Activated CD4-positive, alpha-beta T cell treated with anti-CD3 and anti-CD28 coated beads, Interleukin-2, amount 50 U/mL, for 1 hour (primary cell): ENCODE results near the gene SRSF10.
A peak's percentile ranks its signal among the peaks of the same experiment; 100 is the strongest.
"Not testable (repeated sequence)": the region's sequence is repeated elsewhere in the genome, so short reads cannot be mapped to it uniquely, and the experiment has no call there.

Experiments used
- DNase-seq: peaks from one replicate; pipeline ENCODE4 v3.0.0-alpha.2; 2020

SRSF10 gene

GRCh38 chr1:23958040-23958809, 21.9 kb downstream of the SRSF10 start:
- not testable (repeated sequence) for DNase-seq

- DNase-seq = no peak
Measured at GRCh38 chr1:23957096-23957495, 23.0 kb downstream of the SRSF10 start.

GRCh38 chr1:23953020-23953419, 27.1 kb downstream of the SRSF10 start:
- no peak for DNase-seq

- no peak for DNase-seq
Measured at GRCh38 chr1:23947366-23947765, 32.8 kb downstream of the SRSF10 start.

GRCh38 chr1:23936481-23937176, 43.5 kb downstream of the SRSF10 start:
- DNase-seq = no peak

GRCh38 chr1:23931491-23931880, 48.6 kb downstream of the SRSF10 start:
- no peak for DNase-seq

- DNase-seq = no peak
Measured at GRCh38 chr1:23930861-23931490, 49.2 kb downstream of the SRSF10 start.

- no peak for DNase-seq
Measured at GRCh38 chr1:23930270-23930669, 49.9 kb downstream of the SRSF10 start.

GRCh38 chr1:23928789-23929188, 51.3 kb downstream of the SRSF10 start:
- DNase-seq = no peak

GRCh38 chr1:23927097-23927496, 53.0 kb downstream of the SRSF10 start:
- DNase-seq = no peak

- DNase-seq = no peak
Measured at GRCh38 chr1:23925279-23925678, 54.8 kb downstream of the SRSF10 start.

- no peak for DNase-seq
Measured at GRCh38 chr1:23924601-23925000, 55.5 kb downstream of the SRSF10 start.

GRCh38 chr1:23923592-23924499, 56.3 kb downstream of the SRSF10 start:
- no peak for DNase-seq

GRCh38 chr1:23922321-23922943, 57.7 kb downstream of the SRSF10 start:
- DNase-seq = no peak

GRCh38 chr1:23916209-23917131, 63.7 kb downstream of the SRSF10 start:
- peak; percentile 26 for DNase-seq

GRCh38 chr1:23915466-23915865, 64.7 kb downstream of the SRSF10 start:
- no peak for DNase-seq

- no peak for DNase-seq
Measured at GRCh38 chr1:23914921-23915320, 65.2 kb downstream of the SRSF10 start.
